ENCODE data around the gene ACTR10. TPM values are rescaled to one million over a fixed set of nuclear protein-coding genes. Genes with fewer than 3 reads are reported as not detected.

ACTR10 gene
- total RNA-seq, 1 donor from 2014 or later, result 42.2 TPM

GRCh38 chr14:58282925-58283593 lies 83.1 kb downstream of the ACTR10 start:
- TF ChIP-seq, protein P1, sequence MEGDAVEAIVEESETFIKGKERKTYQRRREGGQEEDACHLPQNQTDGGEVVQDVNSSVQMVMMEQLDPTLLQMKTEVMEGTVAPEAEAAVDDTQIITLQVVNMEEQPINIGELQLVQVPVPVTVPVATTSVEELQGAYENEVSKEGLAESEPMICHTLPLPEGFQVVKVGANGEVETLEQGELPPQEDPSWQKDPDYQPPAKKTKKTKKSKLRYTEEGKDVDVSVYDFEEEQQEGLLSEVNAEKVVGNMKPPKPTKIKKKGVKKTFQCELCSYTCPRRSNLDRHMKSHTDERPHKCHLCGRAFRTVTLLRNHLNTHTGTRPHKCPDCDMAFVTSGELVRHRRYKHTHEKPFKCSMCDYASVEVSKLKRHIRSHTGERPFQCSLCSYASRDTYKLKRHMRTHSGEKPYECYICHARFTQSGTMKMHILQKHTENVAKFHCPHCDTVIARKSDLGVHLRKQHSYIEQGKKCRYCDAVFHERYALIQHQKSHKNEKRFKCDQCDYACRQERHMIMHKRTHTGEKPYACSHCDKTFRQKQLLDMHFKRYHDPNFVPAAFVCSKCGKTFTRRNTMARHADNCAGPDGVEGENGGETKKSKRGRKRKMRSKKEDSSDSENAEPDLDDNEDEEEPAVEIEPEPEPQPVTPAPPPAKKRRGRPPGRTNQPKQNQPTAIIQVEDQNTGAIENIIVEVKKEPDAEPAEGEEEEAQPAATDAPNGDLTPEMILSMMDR (IDR thresholded peaks at IDR 0.05), result no peak
- no peak for TF ChIP-seq POLR2A (IDR thresholded peaks at IDR 0.05)
- no peaks in the 10 kb centered on the region for H3K9me3 ChIP-seq
- peaks cover 0 to 42% of the 10 kb centered on the region in 2 donors for H3K36me3 ChIP-seq
- peak overlapping the region; percentile 73 for H3K27ac ChIP-seq
- H3K4me3 ChIP-seq, result no peak overlapping the region
- peaks cover 43% of the 10 kb centered on the region for H3K4me1 ChIP-seq
- intact Hi-C loops (cut with DNase I), result no loop called here
- H3K27me3 ChIP-seq, result no peaks in the 10 kb centered on the region
- DNase-seq (ENCODE audit: extremely low spot score in 2 of 2), result no peak

DNA sequence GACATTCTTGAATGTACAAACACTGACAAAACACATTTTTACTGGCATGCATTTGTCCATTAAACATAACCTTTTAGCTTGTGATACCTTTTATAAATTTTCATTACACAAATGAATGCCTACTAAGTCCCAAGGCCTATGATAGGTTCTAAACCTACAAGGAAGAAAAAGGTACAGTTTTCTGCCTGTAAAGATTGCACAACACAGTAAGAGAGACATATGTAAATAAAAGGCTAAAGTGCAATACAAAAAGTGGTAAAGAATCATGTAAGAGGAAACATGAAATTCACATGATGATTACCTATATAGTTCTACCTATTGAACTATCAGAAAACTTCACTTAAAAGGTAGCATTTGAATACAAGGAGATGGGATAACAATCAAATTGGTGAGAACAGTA lies 83.8 kb downstream of the ACTR10 start:
- no peak for DNase-seq (ENCODE audit: extremely low spot score in 2 of 2)
- H3K4me1 ChIP-seq, result peaks cover 43% of the 10 kb centered on the region
- no peak overlapping the region for H3K4me3 ChIP-seq
- intact Hi-C loops (cut with DNase I), result no loop called here
- H3K9me3 ChIP-seq, result no peaks in the 10 kb centered on the region
- peaks cover 0 to 47% of the 10 kb centered on the region in 2 donors for H3K36me3 ChIP-seq
- no peak overlapping the region for H3K27ac ChIP-seq
- TF ChIP-seq POLR2AphosphoS5 (IDR thresholded peaks at IDR 0.05; ENCODE audit: insufficient read depth in 1 of 2, low read depth in 1 of 2) (no peak), POLR2A (IDR thresholded peaks at IDR 0.05) (no peak)
- TF ChIP-seq, protein P1 (IDR thresholded peaks at IDR 0.05), result no peak
- H3K27me3 ChIP-seq, result no peaks in the 10 kb centered on the region

DNA sequence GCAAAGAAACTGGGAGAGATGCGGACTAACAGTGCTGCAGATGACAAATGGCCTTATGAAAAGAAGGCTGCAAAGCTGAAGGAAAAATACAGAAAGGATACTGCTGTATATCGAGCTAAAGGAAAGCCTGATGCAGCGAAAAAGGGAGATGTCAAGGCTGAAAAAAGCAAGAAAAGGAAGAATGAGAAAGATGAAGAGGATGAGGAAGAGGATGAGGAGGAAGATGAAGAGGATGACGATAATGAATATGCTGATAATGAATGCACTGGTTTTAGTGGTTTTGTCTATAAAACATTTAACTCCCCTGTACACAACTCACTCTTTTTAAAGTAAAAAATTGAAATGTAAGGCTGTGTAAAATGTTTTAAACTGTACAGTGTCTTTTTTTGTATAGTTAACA lies 85.2 kb downstream of the ACTR10 start:
- no peak overlapping the region for H3K4me3 ChIP-seq
- H3K36me3 ChIP-seq, result peaks cover 0 to 44% of the 10 kb centered on the region in 2 donors
- H3K27me3 ChIP-seq, result no peaks in the 10 kb centered on the region
- no peak overlapping the region for H3K27ac ChIP-seq
- peaks cover 50% of the 10 kb centered on the region for H3K4me1 ChIP-seq
- DNase-seq (ENCODE audit: extremely low spot score in 2 of 2), result no peak
- TF ChIP-seq, protein P1 (IDR thresholded peaks at IDR 0.05), result no peak
- TF ChIP-seq POLR2AphosphoS5 (IDR thresholded peaks at IDR 0.05; ENCODE audit: insufficient read depth in 1 of 2, low read depth in 1 of 2) (no peak), POLR2A (IDR thresholded peaks at IDR 0.05) (no peak)
- intact Hi-C loops (cut with DNase I), result no loop called here
- H3K9me3 ChIP-seq, result no peaks in the 10 kb centered on the region

Small RNAs within 50 kb of the gene (small RNA-seq; reads per million reads assigned to genes)
- gene RN7SL598P, result not detected

Other genes starting within 250 kb of the ACTR10 start
- gene ARMH4, start 47.9 kb upstream of the ACTR10 start, total RNA-seq, result 5.2 TPM
- gene PSMA3, start 44.7 kb downstream of the ACTR10 start, total RNA-seq, result 73.7 TPM
- 20.6 TPM for gene ARID4A, start 98.4 kb downstream of the ACTR10 start, total RNA-seq
- not detected for gene TOMM20L, start 195.8 kb downstream of the ACTR10 start, total RNA-seq
- 47.6 TPM for gene TIMM9, start 227.4 kb downstream of the ACTR10 start, total RNA-seq
- 13.3 TPM for gene KIAA0586, start 227.6 kb downstream of the ACTR10 start, total RNA-seq

All from vagina (tissue), 2 donors.